GM12801 (cell line): ENCODE results near the gene UFSP2.

ENCODE experiments used
- TF ChIP-seq, protein P1 (sequence below): IDR thresholded peaks from one replicate; pipeline ENCODE4 v1.5.1; 2011; ENCODE audit warnings: control low read depth; ENCODE audit not compliant: insufficient read length; ENCODE audit errors: extremely low read depth

UFSP2 gene

DNA sequence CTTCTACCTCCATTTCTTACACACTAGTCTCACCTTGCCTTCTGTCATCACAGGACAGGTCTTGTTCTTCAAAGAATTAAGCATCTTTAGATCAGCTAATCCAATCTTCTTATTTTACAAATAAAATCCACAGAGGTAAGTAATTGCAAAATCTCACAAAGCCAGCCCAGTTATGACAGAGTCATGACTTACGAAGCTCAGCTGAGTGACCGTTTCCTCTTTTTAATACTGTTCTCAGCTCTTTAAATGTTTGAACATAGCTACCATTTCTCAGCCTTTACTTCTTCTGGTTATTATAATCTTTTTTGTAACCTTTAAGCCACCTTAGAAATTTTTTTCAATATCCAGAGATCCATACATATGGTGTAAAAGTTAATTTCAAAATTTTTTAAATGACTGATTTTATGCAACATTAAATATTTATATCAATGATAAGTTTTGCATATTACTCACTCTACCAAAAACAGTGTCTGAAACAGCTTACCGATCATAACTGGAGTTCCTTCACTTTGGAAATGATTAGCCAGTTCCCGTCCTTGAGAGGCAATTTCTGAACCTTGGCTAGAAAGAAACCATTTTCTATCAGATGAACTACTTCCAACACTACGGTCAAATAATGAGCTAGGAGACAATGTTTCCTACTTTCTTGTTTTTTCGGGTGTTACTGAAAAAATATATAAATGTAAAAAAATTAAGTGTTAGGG, 20.3 kb downstream of the UFSP2 start:
- TF ChIP-seq, protein P1, sequence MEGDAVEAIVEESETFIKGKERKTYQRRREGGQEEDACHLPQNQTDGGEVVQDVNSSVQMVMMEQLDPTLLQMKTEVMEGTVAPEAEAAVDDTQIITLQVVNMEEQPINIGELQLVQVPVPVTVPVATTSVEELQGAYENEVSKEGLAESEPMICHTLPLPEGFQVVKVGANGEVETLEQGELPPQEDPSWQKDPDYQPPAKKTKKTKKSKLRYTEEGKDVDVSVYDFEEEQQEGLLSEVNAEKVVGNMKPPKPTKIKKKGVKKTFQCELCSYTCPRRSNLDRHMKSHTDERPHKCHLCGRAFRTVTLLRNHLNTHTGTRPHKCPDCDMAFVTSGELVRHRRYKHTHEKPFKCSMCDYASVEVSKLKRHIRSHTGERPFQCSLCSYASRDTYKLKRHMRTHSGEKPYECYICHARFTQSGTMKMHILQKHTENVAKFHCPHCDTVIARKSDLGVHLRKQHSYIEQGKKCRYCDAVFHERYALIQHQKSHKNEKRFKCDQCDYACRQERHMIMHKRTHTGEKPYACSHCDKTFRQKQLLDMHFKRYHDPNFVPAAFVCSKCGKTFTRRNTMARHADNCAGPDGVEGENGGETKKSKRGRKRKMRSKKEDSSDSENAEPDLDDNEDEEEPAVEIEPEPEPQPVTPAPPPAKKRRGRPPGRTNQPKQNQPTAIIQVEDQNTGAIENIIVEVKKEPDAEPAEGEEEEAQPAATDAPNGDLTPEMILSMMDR: no peak

DNA sequence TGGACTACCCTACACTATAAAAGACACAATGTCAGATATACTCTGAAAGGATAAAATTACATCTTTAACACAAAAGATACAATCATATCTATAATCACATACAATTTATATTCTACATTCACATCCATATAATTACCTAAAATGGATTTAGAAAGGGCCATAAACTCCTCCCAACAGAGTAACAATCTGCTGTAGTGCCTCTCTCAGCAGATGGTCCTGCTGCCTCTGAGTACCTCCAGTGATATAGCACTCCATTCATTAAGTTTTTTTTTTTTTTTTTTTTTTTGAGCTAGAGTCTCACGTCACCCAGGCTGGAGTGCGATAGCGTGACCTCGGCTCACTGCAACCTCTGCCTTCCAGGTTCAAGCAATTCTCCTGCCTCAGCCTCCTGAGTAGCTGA, 21.7 kb downstream of the UFSP2 start:
- TF ChIP-seq, protein P1: no peak

DNA sequence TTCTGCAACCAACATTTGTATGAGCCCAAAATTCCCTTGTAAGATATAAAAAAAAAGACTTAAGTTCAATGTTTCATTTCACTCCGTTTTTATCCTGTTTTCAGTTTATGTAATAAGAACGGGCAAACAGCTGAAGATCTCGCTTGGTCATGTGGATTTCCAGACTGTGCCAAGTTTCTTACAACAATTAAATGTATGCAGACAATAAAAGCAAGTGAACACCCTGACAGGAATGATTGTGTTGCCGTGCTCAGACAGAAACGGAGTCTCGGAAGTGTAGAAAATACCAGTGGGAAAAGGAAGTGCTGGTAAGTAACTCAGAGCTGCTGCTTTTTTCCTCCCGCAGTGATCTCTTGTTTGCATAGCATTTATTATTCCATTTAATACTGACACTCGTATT, 26.3 kb downstream of the UFSP2 start:
- TF ChIP-seq, protein P1: no peak

DNA sequence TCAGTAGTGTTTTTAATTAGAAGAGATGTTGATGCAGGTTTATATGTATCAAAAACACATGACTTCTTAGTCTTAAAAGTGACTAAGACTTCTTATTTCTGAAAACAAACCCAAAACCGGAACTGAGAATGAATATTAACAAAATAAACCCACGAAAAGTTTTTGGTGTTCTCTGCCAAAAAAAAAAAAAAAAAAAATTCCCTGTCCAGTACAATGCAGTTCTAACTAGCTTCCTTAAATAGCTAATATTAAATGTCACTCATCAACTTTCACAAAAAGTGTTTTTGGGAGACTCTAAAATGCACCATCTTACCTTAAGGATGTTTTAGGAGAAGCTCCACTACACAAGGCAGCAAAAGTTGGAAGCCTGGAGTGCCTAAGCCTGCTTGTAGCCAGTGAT, 27.1 kb downstream of the UFSP2 start:
- TF ChIP-seq, protein P1: no peak

DNA sequence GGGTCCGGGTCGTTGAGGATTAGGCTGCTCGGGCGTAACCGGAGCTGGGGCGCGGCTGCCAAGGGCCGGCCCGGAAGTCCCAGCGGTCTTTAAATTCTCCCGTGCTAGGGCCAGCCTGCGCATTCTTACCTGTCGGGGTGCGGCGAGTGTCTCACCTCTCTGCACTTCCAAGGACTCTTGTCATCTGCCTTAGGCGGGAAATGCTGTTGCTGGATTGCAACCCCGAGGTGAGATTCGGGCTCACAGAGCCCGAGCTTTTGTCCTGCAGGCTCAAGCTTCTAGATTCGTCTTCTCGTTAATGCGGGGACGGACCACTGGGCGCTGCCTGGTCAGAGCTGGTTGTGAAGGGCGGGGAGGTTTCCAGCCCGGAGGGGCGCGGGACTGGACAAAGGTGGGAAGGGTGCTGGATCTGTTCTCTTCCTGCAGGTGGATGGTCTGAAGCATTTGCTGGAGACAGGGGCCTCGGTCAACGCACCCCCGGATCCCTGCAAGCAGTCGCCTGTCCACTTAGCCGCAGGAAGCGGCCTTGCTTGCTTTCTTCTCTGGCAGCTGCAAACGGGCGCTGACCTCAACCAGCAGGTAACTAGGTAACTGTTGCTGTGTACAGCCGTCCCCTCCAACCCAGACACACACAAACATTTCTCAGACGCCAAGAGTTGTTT, 28.9 kb downstream of the UFSP2 start, which contains the start of gene ANKRD37:
Gene ANKRD37, plus strand, starts transcription at position 118 of the 662 bp plus-strand sequence. Its CDS starts 83 bp downstream, at position 201.
- TF ChIP-seq, protein P1: no peak

DNA sequence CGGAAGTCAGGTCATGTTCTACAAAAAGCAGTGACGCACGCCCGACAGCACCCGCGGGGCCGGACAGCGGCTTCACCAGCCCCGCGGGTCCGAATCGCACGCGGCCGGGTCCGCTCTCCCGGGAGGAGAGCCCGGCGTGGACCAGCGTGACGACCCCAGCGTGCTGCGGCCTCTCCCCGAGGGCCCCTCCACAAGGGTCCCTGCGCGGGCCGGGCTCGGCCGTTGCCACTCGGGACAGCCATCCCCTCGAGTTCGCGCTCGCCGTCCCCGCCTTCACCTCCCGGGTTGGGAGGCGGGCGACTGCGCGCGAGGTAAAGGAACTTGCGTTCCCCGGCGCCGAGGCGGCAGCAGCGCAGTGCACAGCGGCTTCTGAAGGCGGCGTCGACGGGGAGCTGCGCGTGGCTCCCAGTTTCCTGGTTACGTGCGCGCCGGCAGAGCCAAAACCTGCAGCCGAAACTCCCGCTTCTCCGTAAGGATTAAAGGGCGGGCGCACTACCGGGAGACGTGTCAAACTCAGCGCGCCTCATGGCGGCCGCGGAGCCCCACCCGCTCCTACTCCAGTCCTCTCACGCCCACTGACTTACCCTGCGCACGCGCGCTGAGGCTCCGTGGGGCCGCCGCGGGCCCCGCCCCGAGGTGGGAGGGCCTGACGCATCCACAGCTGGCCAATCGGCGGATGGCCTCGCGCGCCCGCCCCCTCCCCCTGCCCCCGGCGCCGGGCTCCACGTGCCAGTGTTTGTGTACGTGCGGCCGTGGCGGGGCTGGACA, 29.6 kb downstream of the UFSP2 start:
- TF ChIP-seq, protein P1: no peak

DNA sequence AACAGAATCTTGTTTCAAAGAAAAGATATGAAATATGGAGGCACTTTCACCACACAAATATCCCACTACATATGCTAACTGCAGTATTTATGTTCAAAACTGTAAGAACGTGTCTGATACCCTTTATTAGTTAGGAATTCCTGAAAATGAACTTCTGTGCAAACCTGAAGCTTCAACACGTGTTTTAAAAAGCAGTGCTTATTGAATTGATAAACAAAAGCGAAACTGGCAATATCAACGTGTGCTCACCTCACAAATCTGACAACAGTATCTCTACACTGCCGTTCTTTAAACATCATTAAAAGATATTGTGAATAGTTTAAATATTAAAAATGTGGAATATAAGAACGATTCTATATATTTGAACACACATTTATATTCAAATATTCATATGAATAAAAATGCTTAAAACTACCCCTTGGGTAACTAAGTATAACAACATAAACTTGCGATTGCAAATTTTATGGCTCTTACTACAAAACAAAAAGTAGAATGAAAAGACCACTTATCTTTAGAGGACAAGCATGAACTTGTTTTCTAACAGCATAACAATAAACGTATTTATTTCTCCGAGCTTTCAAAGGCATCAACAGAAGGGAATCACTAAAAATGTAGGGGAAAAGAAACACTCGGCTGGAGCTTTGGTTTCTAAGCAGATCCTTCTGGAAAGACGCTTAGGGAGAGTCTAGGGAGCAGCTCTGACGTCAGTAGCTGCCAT, 30.4 kb downstream of the UFSP2 start, which contains the start of gene LRP2BP:
Gene LRP2BP, minus strand, starts transcription at position 687 of the 718 bp plus-strand sequence. CDS start 17,738 bp downstream, outside the sequence.
- TF ChIP-seq, protein P1: no peak
